Neural cell (in vitro differentiated cells): ENCODE data around the gene SUSD2. TPM values are rescaled to one million over a fixed set of nuclear protein-coding genes. Genes with fewer than 3 reads are reported as not detected.

ENCODE experiments used
- H2AFZ ChIP-seq: fragments of 200-600, 300-800 bp; sonication (generic), shearing (Covaris generic); 2 replicates; pipeline ENCODE4 v1.6.0; 2014; ENCODE audit warnings: low read depth, mild to moderate bottlenecking, antibody characterized with exemption, low read length, moderate library complexity
- H3F3A ChIP-seq: fragments of 200-600 bp; shearing (Covaris generic); 2 replicates; pipeline ENCODE4 v1.6.1; 2016; ENCODE audit warnings: mild to moderate bottlenecking, moderate library complexity, mixed read lengths, antibody characterized with exemption, low read length; ENCODE audit not compliant: insufficient read depth, poor library complexity, severe bottlenecking
- H3K27ac ChIP-seq: fragments of 200-600, 300-800 bp; sonication (generic), shearing (Covaris generic); 2 replicates; pipeline ENCODE4 v1.5.1; 2014; ENCODE audit warnings: mild to moderate bottlenecking, low read length, moderate library complexity
- H3K27me3 ChIP-seq: fragments of 300-800, 200-600 bp; sonication (generic), shearing (Covaris generic); 2 replicates; pipeline ENCODE4 v1.6.0; 2014; ENCODE audit warnings: mild to moderate bottlenecking, low read depth, low read length, moderate library complexity; ENCODE audit not compliant: insufficient read depth
- H3K36me3 ChIP-seq: fragments of 300-800, 200-600 bp; sonication (generic), shearing (Covaris generic); 2 replicates; pipeline ENCODE4 v1.5.1; 2014; ENCODE audit warnings: mild to moderate bottlenecking, antibody characterized with exemption, low read length, moderate library complexity; ENCODE audit not compliant: insufficient read depth
- H3K4me2 ChIP-seq: fragments of 300-800, 200-600 bp; sonication (generic), shearing (Covaris generic); 2 replicates; pipeline ENCODE4 v1.6.0; 2014; ENCODE audit warnings: mild to moderate bottlenecking, low read length
- H3K4me3 ChIP-seq: fragments of 300-800, 200-600 bp; sonication (generic), shearing (Covaris generic); 2 replicates; pipeline ENCODE4 v1.5.1; 2014; ENCODE audit warnings: mild to moderate bottlenecking, low read length, moderate library complexity
- H3K79me2 ChIP-seq: fragments of 200-600 bp; shearing (Covaris generic); replicated peaks from 2 replicates; pipeline ENCODE4 v1.6.0; 2014; ENCODE audit warnings: mild to moderate bottlenecking, low read length, moderate library complexity; ENCODE audit not compliant: insufficient read depth
- H3K9ac ChIP-seq: fragments of 300-800, 200-600 bp; sonication (generic), shearing (Covaris generic); 2 replicates; pipeline ENCODE4 v1.6.1; 2016; ENCODE audit warnings: mild to moderate bottlenecking, low read length, mixed read lengths
- H3K9me2 ChIP-seq: fragments of 200-600 bp; shearing (Covaris generic); 2 replicates; pipeline ENCODE4 v1.6.1; 2016; ENCODE audit warnings: mild to moderate bottlenecking, low read length, mixed read lengths; ENCODE audit not compliant: insufficient read depth
- H3K9me3 ChIP-seq: fragments of 200-600, 300-800 bp; sonication (generic), shearing (Covaris generic); 2 replicates; pipeline ENCODE4 v1.6.1; 2016; ENCODE audit warnings: mild to moderate bottlenecking, mixed run types, low read length, moderate library complexity, mixed read lengths
- H4K20me1 ChIP-seq: fragments of 200-600 bp; shearing (Covaris generic); 2 replicates; pipeline ENCODE4 v1.6.1; 2016; ENCODE audit warnings: mild to moderate bottlenecking, mixed run types; ENCODE audit not compliant: insufficient read depth
- EP300 ChIP-seq: fragments of 450-650 bp; conservative IDR thresholded peaks from 2 replicates; pipeline ENCODE4 v1.6.1; 2014; ENCODE audit warnings: antibody characterized with exemption, mild to moderate bottlenecking, moderate library complexity; ENCODE audit not compliant: poor library complexity, severe bottlenecking
- EZH2 ChIP-seq: fragments of 200-600, 300-800 bp; shearing (Covaris generic), sonication (generic); IDR thresholded peaks from 2 replicates; pipeline ENCODE4 v1.6.1; 2014; ENCODE audit warnings: antibody characterized with exemption, low read length, borderline replicate concordance, mild to moderate bottlenecking; ENCODE audit not compliant: insufficient read depth, poor library complexity, severe bottlenecking
- MXI1 ChIP-seq: fragments of 450-650 bp; conservative IDR thresholded peaks from 2 replicates; pipeline ENCODE4 v1.6.1; 2014; ENCODE audit warnings: antibody characterized with exemption, mild to moderate bottlenecking; ENCODE audit not compliant: poor library complexity, severe bottlenecking
- POLR2AphosphoS5 ChIP-seq: IDR thresholded peaks from 2 replicates; pipeline ENCODE4 v1.6.1; 2012
- RAD21 ChIP-seq: fragments of 450-650 bp; conservative IDR thresholded peaks from 2 replicates; pipeline ENCODE4 v1.6.1; 2014; ENCODE audit warnings: antibody characterized with exemption, mild to moderate bottlenecking, moderate library complexity
- SMC3 ChIP-seq: fragments of 450-650 bp; conservative IDR thresholded peaks from 2 replicates; pipeline ENCODE4 v1.6.1; 2014; ENCODE audit warnings: antibody characterized with exemption, mild to moderate bottlenecking, moderate library complexity; ENCODE audit not compliant: poor library complexity
- TAF1 ChIP-seq: IDR thresholded peaks from 2 replicates; pipeline ENCODE4 v1.6.1; 2012; ENCODE audit warnings: low read depth
- polyA plus RNA-seq: library from polyadenylated mRNA; depleted of rRNA; stranded (reverse); fragments of >200 nt; gene quantifications from 2 replicates; pipeline ENCODE4 v1.2.3, GENCODE V29; 2014
- TF ChIP-seq, protein P1 (sequence below): fragments of 450-650 bp; IDR thresholded peaks from 2 replicates; pipeline ENCODE4 v1.5.1; 2014; ENCODE audit warnings: antibody characterized with exemption, mild to moderate bottlenecking, moderate library complexity; ENCODE audit not compliant: poor library complexity, severe bottlenecking
- TF ChIP-seq, protein P2 (sequence below): IDR thresholded peaks from 2 replicates; pipeline ENCODE4 v1.6.1; 2012; ENCODE audit warnings: borderline replicate concordance

SUSD2 gene
- polyA plus RNA-seq, 1 donor from 2014 or later = 0.20 TPM

GRCh38 chr22:24176630-24177029, 4.7 kb upstream of the SUSD2 start:
- Histone ChIP-seq H2AFZ (no peak overlapping the region), H3K4me3 (no peak overlapping the region), H3K9me3 (no peaks in the 10 kb centered on the region), H3K27me3 (no peaks in the 10 kb centered on the region), H3K36me3 (peaks cover 7% of the 10 kb centered on the region), H3K4me2 (no peak overlapping the region), H3K9me2 (no peaks in the 10 kb centered on the region), H4K20me1 (no peaks in the 10 kb centered on the region), H3K9ac (no peak overlapping the region), H3K79me2 (no peaks in the 10 kb centered on the region), H3F3A (no peaks in the 10 kb centered on the region), H3K27ac (no peak overlapping the region)
- TF ChIP-seq, protein P1, sequence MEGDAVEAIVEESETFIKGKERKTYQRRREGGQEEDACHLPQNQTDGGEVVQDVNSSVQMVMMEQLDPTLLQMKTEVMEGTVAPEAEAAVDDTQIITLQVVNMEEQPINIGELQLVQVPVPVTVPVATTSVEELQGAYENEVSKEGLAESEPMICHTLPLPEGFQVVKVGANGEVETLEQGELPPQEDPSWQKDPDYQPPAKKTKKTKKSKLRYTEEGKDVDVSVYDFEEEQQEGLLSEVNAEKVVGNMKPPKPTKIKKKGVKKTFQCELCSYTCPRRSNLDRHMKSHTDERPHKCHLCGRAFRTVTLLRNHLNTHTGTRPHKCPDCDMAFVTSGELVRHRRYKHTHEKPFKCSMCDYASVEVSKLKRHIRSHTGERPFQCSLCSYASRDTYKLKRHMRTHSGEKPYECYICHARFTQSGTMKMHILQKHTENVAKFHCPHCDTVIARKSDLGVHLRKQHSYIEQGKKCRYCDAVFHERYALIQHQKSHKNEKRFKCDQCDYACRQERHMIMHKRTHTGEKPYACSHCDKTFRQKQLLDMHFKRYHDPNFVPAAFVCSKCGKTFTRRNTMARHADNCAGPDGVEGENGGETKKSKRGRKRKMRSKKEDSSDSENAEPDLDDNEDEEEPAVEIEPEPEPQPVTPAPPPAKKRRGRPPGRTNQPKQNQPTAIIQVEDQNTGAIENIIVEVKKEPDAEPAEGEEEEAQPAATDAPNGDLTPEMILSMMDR = no peak
- TF ChIP-seq EP300 (no peak), SMC3 (no peak), RAD21 (no peak), EZH2 (no peak), POLR2AphosphoS5 (no peak), MXI1 (no peak), TAF1 (no peak)
- TF ChIP-seq, protein P2, sequence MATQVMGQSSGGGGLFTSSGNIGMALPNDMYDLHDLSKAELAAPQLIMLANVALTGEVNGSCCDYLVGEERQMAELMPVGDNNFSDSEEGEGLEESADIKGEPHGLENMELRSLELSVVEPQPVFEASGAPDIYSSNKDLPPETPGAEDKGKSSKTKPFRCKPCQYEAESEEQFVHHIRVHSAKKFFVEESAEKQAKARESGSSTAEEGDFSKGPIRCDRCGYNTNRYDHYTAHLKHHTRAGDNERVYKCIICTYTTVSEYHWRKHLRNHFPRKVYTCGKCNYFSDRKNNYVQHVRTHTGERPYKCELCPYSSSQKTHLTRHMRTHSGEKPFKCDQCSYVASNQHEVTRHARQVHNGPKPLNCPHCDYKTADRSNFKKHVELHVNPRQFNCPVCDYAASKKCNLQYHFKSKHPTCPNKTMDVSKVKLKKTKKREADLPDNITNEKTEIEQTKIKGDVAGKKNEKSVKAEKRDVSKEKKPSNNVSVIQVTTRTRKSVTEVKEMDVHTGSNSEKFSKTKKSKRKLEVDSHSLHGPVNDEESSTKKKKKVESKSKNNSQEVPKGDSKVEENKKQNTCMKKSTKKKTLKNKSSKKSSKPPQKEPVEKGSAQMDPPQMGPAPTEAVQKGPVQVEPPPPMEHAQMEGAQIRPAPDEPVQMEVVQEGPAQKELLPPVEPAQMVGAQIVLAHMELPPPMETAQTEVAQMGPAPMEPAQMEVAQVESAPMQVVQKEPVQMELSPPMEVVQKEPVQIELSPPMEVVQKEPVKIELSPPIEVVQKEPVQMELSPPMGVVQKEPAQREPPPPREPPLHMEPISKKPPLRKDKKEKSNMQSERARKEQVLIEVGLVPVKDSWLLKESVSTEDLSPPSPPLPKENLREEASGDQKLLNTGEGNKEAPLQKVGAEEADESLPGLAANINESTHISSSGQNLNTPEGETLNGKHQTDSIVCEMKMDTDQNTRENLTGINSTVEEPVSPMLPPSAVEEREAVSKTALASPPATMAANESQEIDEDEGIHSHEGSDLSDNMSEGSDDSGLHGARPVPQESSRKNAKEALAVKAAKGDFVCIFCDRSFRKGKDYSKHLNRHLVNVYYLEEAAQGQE = no peak

- H3K27ac ChIP-seq = no peak overlapping the region
- H3K36me3 ChIP-seq = peaks cover 5% of the 10 kb centered on the region
- no peaks in the 10 kb centered on the region for H3K9me3 ChIP-seq
- no peaks in the 10 kb centered on the region for H4K20me1 ChIP-seq
- no peaks in the 10 kb centered on the region for H3K9me2 ChIP-seq
- no peak overlapping the region for H3K4me2 ChIP-seq
- H3K4me3 ChIP-seq = no peak overlapping the region
- no peaks in the 10 kb centered on the region for H3K27me3 ChIP-seq
- H3K9ac ChIP-seq = no peak overlapping the region
- H3F3A ChIP-seq = no peaks in the 10 kb centered on the region
- TF ChIP-seq MXI1 (no peak), TAF1 (no peak), EZH2 (no peak), RAD21 (no peak), SMC3 (no peak), EP300 (no peak), POLR2AphosphoS5 (no peak)
- TF ChIP-seq, protein P1 = no peak
- TF ChIP-seq, protein P2 = no peak
- no peaks in the 10 kb centered on the region for H3K79me2 ChIP-seq
- no peak overlapping the region for H2AFZ ChIP-seq
Measured at GRCh38 chr22:24177045-24177444, 4.2 kb upstream of the SUSD2 start.
